Tibial nerve (tissue), 4 donors: ENCODE measurements around the gene GDPGP1. TPM values are rescaled to one million over a fixed set of nuclear protein-coding genes. Genes with fewer than 3 reads are reported as not detected.

Source experiments
- DNase-seq, 2 donors: peaks; one replicate each; pipeline ENCODE4 v3.0.0-alpha.2; 2019; ENCODE audit warnings: low spot score in 2 of 2
- H3K27ac ChIP-seq, 4 donors: fragments of 200-600 bp; sonication (generic) in 3 of 4; one replicate each; pipeline ENCODE4 v1.5.1; 2017 to 2019; ENCODE audit warnings: mild to moderate bottlenecking in 1 of 4
- H3K27me3 ChIP-seq, 2 donors: fragments of 200-600 bp; sonication (generic) in 1 of 2; one replicate each; pipeline versions ENCODE4 v1.5.1 to v1.6.0; 2017 to 2019
- H3K36me3 ChIP-seq, 3 donors: fragments of 200-600 bp; sonication (generic); one replicate each; pipeline ENCODE4 v1.5.1; 2018 to 2019
- H3K4me1 ChIP-seq, 4 donors: fragments of 200-600 bp; sonication (generic) in 3 of 4; one replicate each; pipeline ENCODE4 v1.5.1; 2017 to 2019
- H3K4me3 ChIP-seq, 4 donors: fragments of 200-600 bp; sonication (generic) in 3 of 4; one replicate each; pipeline ENCODE4 v1.5.1; 2017 to 2019; ENCODE audit warnings: mild to moderate bottlenecking in 1 of 4, moderate library complexity in 1 of 4
- H3K9me3 ChIP-seq, 4 donors: fragments of 200-600 bp; sonication (generic) in 3 of 4; one replicate each; pipeline ENCODE4 v1.5.1; 2017 to 2019
- CTCF ChIP-seq, 5 experiments: fragments of 200-600 bp in 3 of 5; fragments of 450-650 bp in 2 of 5; sonication (generic) in 3 of 5; IDR thresholded peaks; one replicate each; pipeline ENCODE4 v1.5.1; 2016 to 2019; ENCODE audit warnings: antibody characterized with exemption in 5 of 5, mild to moderate bottlenecking in 3 of 5, moderate library complexity in 2 of 5
- EP300 ChIP-seq, 2 donors: sonication (generic); formaldehyde crosslinking; IDR thresholded peaks; one replicate each; pipeline ENCODE4 v1.6.1; 2017; ENCODE audit warnings: antibody characterized with exemption in 2 of 2, mild to moderate bottlenecking in 1 of 2
- POLR2A ChIP-seq, 2 donors: fragments of 450-650 bp; IDR thresholded peaks; one replicate each; pipeline ENCODE4 v1.6.1; 2017; ENCODE audit warnings: antibody characterized with exemption in 2 of 2, mild to moderate bottlenecking in 2 of 2, moderate library complexity in 2 of 2
- WGBS, 2 donors: methylation state at CpG; one replicate each; pipeline ENCODE4 v1.1.5; 2018; 5-methylcytosine and 5-hydroxymethylcytosine counted together
- total RNA-seq, 4 donors: library from RNA; depleted of rRNA; stranded (reverse); fragments of >200 nt; gene quantifications; one replicate each; pipeline ENCODE4 v1.1.0, GENCODE V29; 2016

The GDPGP1 gene
- total RNA-seq, 4 donors from 2014 or later, result 1.4 to 6.9 (median 4.9) TPM

- no peaks in the 10 kb centered on the region for H3K9me3 ChIP-seq
- H3K36me3 ChIP-seq, result peaks cover 0 to 58% (median 0%) of the 10 kb centered on the region in 3 donors
- no peak for TF ChIP-seq POLR2A (IDR thresholded peaks at IDR 0.05)
- no peak for TF ChIP-seq EP300 (IDR thresholded peaks at IDR 0.05)
- TF ChIP-seq CTCF (IDR thresholded peaks at IDR 0.05), result no peak
- WGBS, 2 donors, result 78 to 90% methylated on average over 13 to 20 of the region's 22 CpGs
- no peak overlapping the region for H3K4me3 ChIP-seq
- no peaks in the 10 kb centered on the region for H3K4me1 ChIP-seq
- DNase-seq, result no peak
- no peak overlapping the region for H3K27ac ChIP-seq
- no peaks in the 10 kb centered on the region for H3K27me3 ChIP-seq
Measured at GRCh38 chr15:90241343-90242192, 7.6 kb downstream of the GDPGP1 start.

- Histone ChIP-seq H3K36me3 (peaks cover 0 to 35% (median 0%) of the 10 kb centered on the region in 3 donors), H3K9me3 (no peaks in the 10 kb centered on the region), H3K27ac (no peak overlapping the region), H3K27me3 (no peaks in the 10 kb centered on the region), H3K4me1 (peaks cover 0 to 4% (median 2%) of the 10 kb centered on the region in 4 donors), H3K4me3 (no peak overlapping the region)
- WGBS, 2 donors, result 80 to 81% methylated on average over 10 of the region's 10 CpGs
- no peak for DNase-seq
- no peak for TF ChIP-seq EP300 (IDR thresholded peaks at IDR 0.05)
- no peak for TF ChIP-seq CTCF (IDR thresholded peaks at IDR 0.05)
- TF ChIP-seq POLR2A (IDR thresholded peaks at IDR 0.05), result no peak
Measured at GRCh38 chr15:90243943-90244639, 10.1 kb downstream of the GDPGP1 start.

- WGBS, 2 donors, result 70% methylated on average over 6 of the region's 6 CpGs
- no peaks in the 10 kb centered on the region for H3K27me3 ChIP-seq
- no peak for TF ChIP-seq CTCF (IDR thresholded peaks at IDR 0.05)
- TF ChIP-seq POLR2A (IDR thresholded peaks at IDR 0.05), result no peak
- TF ChIP-seq EP300 (IDR thresholded peaks at IDR 0.05), result no peak
- no peaks in the 10 kb centered on the region for H3K36me3 ChIP-seq
- H3K9me3 ChIP-seq, result no peaks in the 10 kb centered on the region
- H3K4me1 ChIP-seq, result peaks cover 0 to 17% (median 7%) of the 10 kb centered on the region in 4 donors
- peak overlapping the region in 1 of 4 donors; percentile 70 for H3K4me3 ChIP-seq
- no peak for DNase-seq
- H3K27ac ChIP-seq, result peak overlapping the region in 2 of 4 donors; percentile 5 to 33
Measured at GRCh38 chr15:90248789-90249202, 14.8 kb downstream of the GDPGP1 start.

- peaks cover 0 to 17% (median 7%) of the 10 kb centered on the region in 4 donors for H3K4me1 ChIP-seq
- no peaks in the 10 kb centered on the region for H3K36me3 ChIP-seq
- 1 to 2% methylated on average over 26 to 42 of the region's 44 CpGs for WGBS, 2 donors
- no peaks in the 10 kb centered on the region for H3K27me3 ChIP-seq
- DNase-seq, result peak; percentile 86 to 95
- H3K4me3 ChIP-seq, result peak within 1 kb of the TSS; percentile 36 to 70 (median 58)
- peak within 1 kb of the TSS in 3 of 4 donors; percentile 5 to 33 (median 30) for H3K27ac ChIP-seq
- TF ChIP-seq EP300 (IDR thresholded peaks at IDR 0.05) (no peak), CTCF (IDR thresholded peaks at IDR 0.05) (no peak), POLR2A (IDR thresholded peaks at IDR 0.05) (peak in 1 of 2 donors; percentile 26)
- no peaks in the 10 kb centered on the region for H3K9me3 ChIP-seq
Measured at GRCh38 chr15:90249203-90249863, 15.3 kb downstream of the GDPGP1 start, which contains the start of gene TTLL13. Gene TTLL13, plus strand, starts transcription at chr15:90249556. Its CDS starts 1,075 bp downstream, at chr15:90250631.
